GM12891 (cell line): ENCODE results near the gene TMED10.

ENCODE experiments used
- DNase-seq: peaks from one replicate; pipeline ENCODE4 v3.0.0; 2011; ENCODE audit warnings: low spot score; ENCODE audit not compliant: insufficient read length
- FAIRE-seq: peaks from 2 replicates; lab custom pipeline; 2011; peaks lifted over from hg19 to GRCh38; lab: Jason Lieb, UNC
- PAX5 ChIP-seq: IDR thresholded peaks from 2 replicates; pipeline ENCODE4 v1.6.1; 2011; ENCODE audit warnings: low read length, moderate library complexity, mild to moderate bottlenecking; ENCODE audit not compliant: insufficient read depth, severe bottlenecking
- POLR2A ChIP-seq: IDR thresholded peaks from 2 replicates; pipeline ENCODE4 v1.6.1; 2011; ENCODE audit warnings: low read depth, low read length, control low read depth
- POLR2AphosphoS5 ChIP-seq: IDR thresholded peaks from 2 replicates; pipeline ENCODE4 v1.6.1; 2011; ENCODE audit warnings: low read depth, low read length, control low read depth
- POU2F2 ChIP-seq: IDR thresholded peaks from 2 replicates; pipeline ENCODE4 v1.6.1; 2011; ENCODE audit warnings: low read depth, mild to moderate bottlenecking, control low read depth, low read length, moderate library complexity
- SPI1 ChIP-seq: IDR thresholded peaks from 2 replicates; pipeline ENCODE4 v1.6.1; 2011; ENCODE audit warnings: low read depth, low read length, control low read depth
- TAF1 ChIP-seq: IDR thresholded peaks from 2 replicates; pipeline ENCODE4 v1.6.1; 2011; ENCODE audit warnings: low read depth, low read length, control low read depth

Gene TMED10

GRCh38 chr14:75214558-75214957 lies 38.1 kb upstream of the TMED10 start:
- no peak for DNase-seq
- TF ChIP-seq TAF1 (no peak), PAX5 (no peak), POLR2A (no peak), SPI1 (no peak), POLR2AphosphoS5 (no peak), POU2F2 (no peak)
- no peak for FAIRE-seq

GRCh38 chr14:75213172-75213571 lies 36.8 kb upstream of the TMED10 start:
- DNase-seq = no peak
- FAIRE-seq = peak; percentile 23
- TF ChIP-seq SPI1 (no peak), POLR2A (no peak), TAF1 (no peak), POU2F2 (no peak), POLR2AphosphoS5 (no peak), PAX5 (no peak)

GRCh38 chr14:75208843-75209242 lies 32.4 kb upstream of the TMED10 start:
- FAIRE-seq = no peak
- TF ChIP-seq TAF1 (no peak), PAX5 (no peak), POLR2A (no peak), SPI1 (no peak), POU2F2 (no peak), POLR2AphosphoS5 (no peak)
- no peak for DNase-seq

- no peak for FAIRE-seq
Observed at GRCh38 chr14:75206190-75206589, 29.8 kb upstream of the TMED10 start.

GRCh38 chr14:75205591-75205990 lies 29.2 kb upstream of the TMED10 start:
- FAIRE-seq (no peak), DNase-seq (no peak)
- TF ChIP-seq POU2F2 = no peak
- no peak for TF ChIP-seq PAX5

More at GRCh38 chr14:75206190-75206589, 29.8 kb upstream of the TMED10 start:
- no peak for DNase-seq
- TF ChIP-seq TAF1 (no peak), POLR2A (no peak), POLR2AphosphoS5 (no peak), SPI1 (no peak), POU2F2 (no peak), PAX5 (no peak)

- FAIRE-seq = no peak
- no peak for DNase-seq
- TF ChIP-seq TAF1 = no peak
- TF ChIP-seq POU2F2 = no peak
- TF ChIP-seq PAX5 = no peak
- no peak for TF ChIP-seq POLR2AphosphoS5
- TF ChIP-seq POLR2A = no peak
- TF ChIP-seq SPI1 = no peak
Observed at GRCh38 chr14:75204116-75204515, 27.7 kb upstream of the TMED10 start.

- no peak for DNase-seq
- no peak for FAIRE-seq
- TF ChIP-seq SPI1 (no peak), TAF1 (no peak), PAX5 (no peak), POU2F2 (no peak), POLR2A (no peak), POLR2AphosphoS5 (no peak)
Observed at GRCh38 chr14:75202657-75203056, 26.2 kb upstream of the TMED10 start.

GRCh38 chr14:75201087-75201486 lies 24.7 kb upstream of the TMED10 start:
- no peak for FAIRE-seq

GRCh38 chr14:75200451-75200850 lies 24.0 kb upstream of the TMED10 start:
- DNase-seq = no peak
- TF ChIP-seq POLR2AphosphoS5 (no peak), POLR2A (no peak), POU2F2 (no peak), PAX5 (no peak), TAF1 (no peak), SPI1 (no peak)
- no peak for FAIRE-seq

More at GRCh38 chr14:75201087-75201486, 24.7 kb upstream of the TMED10 start:
- DNase-seq = no peak
- no peak for TF ChIP-seq POLR2A
- no peak for TF ChIP-seq SPI1
- TF ChIP-seq POU2F2 = no peak
- TF ChIP-seq PAX5 = no peak
- no peak for TF ChIP-seq POLR2AphosphoS5

GRCh38 chr14:75198291-75198933 lies 22.0 kb upstream of the TMED10 start:
- no peak for TF ChIP-seq POU2F2
- no peak for TF ChIP-seq PAX5
- no peak for TF ChIP-seq TAF1
- no peak for TF ChIP-seq SPI1
- TF ChIP-seq POLR2AphosphoS5 = no peak
- TF ChIP-seq POLR2A = no peak
- FAIRE-seq (no peak), DNase-seq (no peak)
